Activated CD4-positive, alpha-beta T cell treated with anti-CD3 and anti-CD28 coated beads, Interleukin-10, Interleukin-2, amounts not matched to agents 100 ng/mL and 50 ng/mL, durations not matched to agents 16 hours and 8 hours (primary cell): Measurements from ENCODE around the gene TAF6L.
"Not testable (repeated sequence)": the region's sequence is repeated elsewhere in the genome, so short reads cannot be mapped to it uniquely, and the experiment has no call there.

Source experiments
- DNase-seq: peaks from one replicate; pipeline ENCODE4 v3.0.0-alpha.2; 2020

The TAF6L gene

GRCh38 chr11:62805961-62806441 lies 34.8 kb downstream of the TAF6L start:
- DNase-seq, result peak; percentile 46

DNA sequence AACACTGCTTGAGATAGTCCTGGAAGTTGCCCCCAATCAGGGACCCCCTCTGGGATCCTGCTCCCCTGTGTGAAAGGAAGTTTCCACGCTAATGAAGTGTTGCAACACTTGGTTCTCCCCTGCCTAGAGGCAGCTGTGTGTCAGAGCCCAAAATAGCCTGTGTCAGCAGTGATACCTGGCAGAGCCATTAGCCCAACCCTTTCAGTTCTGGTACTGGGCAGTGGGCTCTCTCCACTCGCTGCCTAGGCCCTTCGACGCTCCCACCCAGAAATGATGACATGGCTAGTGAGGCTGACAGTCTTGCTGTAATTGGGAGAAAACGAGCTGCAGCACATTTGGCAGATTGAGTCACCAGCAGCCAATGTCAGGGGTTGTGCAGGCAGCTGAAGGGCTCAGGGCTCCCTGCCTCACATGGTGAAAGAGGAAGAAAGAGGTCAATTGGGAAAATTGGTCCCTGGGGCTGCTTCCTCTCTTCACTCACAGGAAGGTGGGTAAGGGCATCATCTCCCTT lies 35.5 kb downstream of the TAF6L start:
- no peak for DNase-seq

DNA sequence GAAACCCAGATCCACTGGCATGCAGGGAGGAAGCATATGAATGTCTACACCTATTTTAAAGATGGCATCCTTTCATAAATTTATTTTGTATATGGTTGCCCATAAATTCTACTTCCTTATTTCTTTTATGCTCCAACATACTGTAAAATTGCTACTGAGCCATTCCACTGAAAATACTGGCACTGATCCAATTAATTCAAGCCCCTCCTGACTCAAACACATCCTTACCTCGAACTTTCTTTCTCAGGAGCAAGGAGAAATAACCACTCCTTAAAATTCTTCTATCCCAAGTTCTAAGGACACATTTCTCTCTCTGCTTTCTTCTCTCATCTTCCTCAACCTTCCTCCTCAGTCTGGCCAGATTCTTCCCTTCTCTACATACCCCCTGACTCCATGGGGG lies 39.6 kb downstream of the TAF6L start:
- no peak for DNase-seq

- no peak for DNase-seq
These were observed 40.5 kb downstream of the TAF6L start for GRCh38 chr11:62811659-62812058.

- no peak for DNase-seq
These were observed 45.4 kb downstream of the TAF6L start for GRCh38 chr11:62816557-62816956.

DNA sequence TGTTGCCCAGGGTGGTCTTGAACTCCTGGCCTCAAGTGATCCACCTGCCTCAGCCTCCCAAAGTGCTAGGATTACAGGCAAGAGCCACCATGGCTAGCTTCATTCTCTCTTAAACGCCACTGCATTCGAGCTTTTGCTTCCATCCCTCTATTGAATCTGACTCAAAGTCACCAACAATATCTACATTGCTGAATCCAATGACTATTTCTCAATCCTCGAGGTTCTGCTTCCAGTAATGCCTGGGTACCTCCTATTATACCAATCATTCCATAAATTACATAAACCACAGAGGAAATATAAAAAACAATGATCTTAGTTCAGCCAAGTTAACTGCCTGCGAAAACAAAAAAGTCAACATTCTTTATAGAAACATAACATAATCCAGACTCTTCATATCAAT lies 45.9 kb downstream of the TAF6L start:
- DNase-seq, result no peak

- no peak for DNase-seq
These were observed 52.5 kb downstream of the TAF6L start for GRCh38 chr11:62823677-62824076.

DNA sequence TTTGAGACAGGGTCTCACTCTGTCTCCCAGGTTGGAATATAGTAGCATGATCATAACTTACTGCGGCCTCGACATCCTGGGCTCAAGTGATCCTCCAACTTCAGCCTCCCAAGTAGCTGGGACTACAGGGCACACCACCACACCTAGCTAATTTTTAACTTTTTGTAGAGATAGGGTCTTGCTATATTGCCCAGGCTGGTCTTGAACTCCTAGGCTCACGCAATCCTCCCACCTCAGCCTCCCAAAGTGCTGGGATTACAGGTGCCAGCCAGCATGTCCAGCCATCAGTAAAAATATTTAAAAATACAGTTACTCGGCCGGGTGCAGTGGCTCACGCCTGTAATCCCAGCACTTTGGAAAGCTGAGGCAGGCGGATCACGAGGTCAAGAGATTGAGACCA lies 56.9 kb downstream of the TAF6L start:
- not testable (repeated sequence) for DNase-seq

DNA sequence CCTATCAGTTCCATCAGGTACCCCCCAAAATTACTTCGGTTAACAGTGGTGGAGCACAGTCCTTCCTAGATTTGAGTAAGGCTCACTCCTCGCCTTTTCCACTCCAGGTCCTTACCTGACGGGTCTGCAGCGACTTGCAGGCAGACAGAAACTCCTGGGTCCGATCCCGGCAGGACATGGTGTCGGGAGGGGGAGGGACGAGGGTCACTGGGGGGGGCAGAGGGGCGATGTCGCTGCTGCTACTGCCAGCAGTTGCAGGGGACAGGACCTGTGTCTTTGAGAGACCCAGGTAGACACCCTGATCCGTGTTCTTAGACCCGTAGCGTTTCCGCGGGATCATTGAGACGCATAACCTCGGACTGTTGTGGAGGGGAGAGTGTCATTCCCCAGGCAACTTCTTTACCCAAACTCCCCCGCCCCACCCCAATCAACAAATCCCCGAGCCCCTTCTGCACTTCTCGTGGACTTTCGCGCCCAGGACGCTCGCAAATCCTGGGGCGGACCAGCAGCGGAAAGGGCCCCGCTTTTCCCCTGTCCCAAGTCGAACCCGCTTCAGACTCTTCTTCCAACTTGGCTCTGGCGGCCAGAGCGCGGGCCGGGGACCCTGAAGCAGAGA lies 59.8 kb downstream of the TAF6L start:
- DNase-seq, result no peak

DNA sequence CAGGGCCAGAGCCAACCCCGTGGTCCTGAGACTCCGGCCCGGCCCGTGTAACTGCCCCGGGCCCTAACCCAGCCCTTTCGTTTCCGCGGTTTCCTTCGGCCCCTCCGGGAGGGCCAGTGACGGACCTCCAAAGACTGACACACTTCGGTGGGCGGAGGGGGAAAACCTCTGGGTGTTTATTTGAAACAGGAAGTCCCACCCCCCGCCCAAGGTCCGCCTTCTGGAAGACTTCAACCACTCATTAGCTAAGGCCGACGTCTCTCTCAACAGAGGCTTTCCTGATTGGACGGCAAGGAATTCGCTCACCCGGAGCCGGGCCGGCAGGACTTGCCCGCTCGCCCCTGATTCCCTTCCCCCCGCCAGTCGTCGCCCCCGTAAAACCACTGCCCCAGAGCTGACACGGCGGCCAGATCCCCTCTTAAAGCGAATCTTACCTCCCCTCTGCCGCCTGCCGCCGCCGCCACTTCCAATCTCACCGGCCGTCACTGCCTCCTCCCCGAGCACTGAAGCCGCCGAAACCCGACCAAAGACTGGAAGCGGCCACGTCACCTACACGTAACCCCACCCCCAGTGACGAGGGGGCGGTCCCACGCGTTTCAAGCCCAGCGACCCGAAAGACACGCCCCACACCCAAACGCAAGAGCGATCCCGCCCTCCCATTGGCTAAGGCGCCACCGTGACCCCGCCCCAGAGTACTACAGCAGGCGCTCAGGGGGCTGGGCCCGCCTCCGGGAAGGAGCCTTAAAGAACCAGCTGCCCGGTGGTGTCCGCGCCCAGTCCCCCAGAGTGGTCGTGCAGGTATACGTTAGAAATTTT lies 60.5 kb downstream of the TAF6L start, which contains the start of gene STX5:
TSS of gene STX5 (minus strand) at position 532 of the 816 bp plus-strand sequence. CDS start 808 bp downstream, outside the sequence.
- DNase-seq, result peak; percentile 99

DNA sequence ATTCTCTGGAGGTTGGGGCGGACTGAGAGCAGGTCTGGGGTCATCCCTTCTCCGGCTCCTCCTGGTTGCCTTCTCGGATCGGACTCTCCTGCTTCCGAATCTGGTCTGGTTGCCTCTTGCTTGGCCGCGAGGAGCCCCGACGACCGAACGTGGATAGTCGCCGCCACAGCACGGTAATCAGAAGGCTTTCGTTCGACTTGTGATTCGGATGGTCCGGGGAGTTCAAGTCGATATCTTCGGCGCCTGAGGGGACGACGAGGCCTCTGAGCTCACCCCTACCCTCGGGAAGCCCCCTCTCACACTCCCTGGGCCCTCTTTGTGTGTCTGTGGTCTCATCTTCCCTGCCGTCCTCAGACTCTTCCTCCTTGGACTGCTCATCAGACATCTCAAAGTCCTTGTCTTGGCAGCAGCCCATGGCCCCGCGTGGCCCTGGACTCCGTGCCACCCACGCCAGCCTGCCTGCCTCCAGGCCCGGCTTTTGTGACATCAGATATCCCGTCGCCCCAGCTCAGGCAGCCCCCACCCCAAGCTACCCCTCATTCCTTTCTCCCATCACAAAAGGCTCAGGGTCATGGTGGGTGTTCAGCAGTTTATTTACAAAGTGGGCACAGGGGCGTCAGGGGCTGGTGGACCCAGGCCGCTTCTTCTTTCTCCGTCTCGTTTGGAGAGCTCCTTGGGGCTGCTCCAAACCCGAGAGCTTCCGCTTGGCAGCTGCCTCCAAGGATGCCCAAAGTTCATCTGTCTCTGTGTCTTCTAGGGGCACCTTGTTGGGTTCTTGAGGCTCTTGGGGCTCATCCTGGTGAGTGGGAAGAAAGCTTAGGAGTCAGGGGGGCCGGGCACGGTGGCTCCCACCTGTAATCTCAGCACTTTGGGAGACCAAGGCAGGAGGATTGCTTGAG lies 61.4 kb downstream of the TAF6L start, which contains the start of gene TEX54:
TSS of gene TEX54 (minus strand) at position 506 of the 899 bp plus-strand sequence.
- no peak for DNase-seq

- no peak for DNase-seq
These were observed 64.1 kb downstream of the TAF6L start for GRCh38 chr11:62835336-62835735.
